Heart right ventricle (tissue), 16 donors: ENCODE measurements around the gene FGF12. TPM values are rescaled to one million over a fixed set of nuclear protein-coding genes. Genes with fewer than 3 reads are reported as not detected.
A peak's percentile ranks its signal among the peaks of the same experiment; 100 is the strongest.
"Not testable (repeated sequence)": the region's sequence is repeated elsewhere in the genome, so short reads cannot be mapped to it uniquely, and the experiment has no call there.

ENCODE experiments used
- ATAC-seq, 8 donors: fragments of 200-7000 bp; cut with Tn5 transposase; one replicate each; pipeline ENCODE4 v1.9.1; 2020; ENCODE audit warnings: mild to moderate bottlenecking in 8 of 8, moderate library complexity in 8 of 8, moderate number of reproducible peaks in 1 of 8
- DNase-seq, 2 donors: peaks; one replicate each; pipeline ENCODE4 v3.0.0-alpha.2; 2020
- H3K27ac ChIP-seq, 10 donors: fragments of 200-600 bp; sonication (generic) in 2 of 10; one replicate each; pipeline versions ENCODE4 v1.5.0 to v1.8.0; 2020 to 2022; ENCODE audit warnings: mild to moderate bottlenecking in 3 of 10
- H3K27me3 ChIP-seq, 7 donors: fragments of 200-600 bp; one replicate each; pipeline ENCODE4 v1.8.0; 2021 to 2022; ENCODE audit warnings: mild to moderate bottlenecking in 2 of 7
- H3K36me3 ChIP-seq, 9 donors: fragments of 200-600 bp; sonication (generic) in 1 of 9; one replicate each; pipeline versions ENCODE4 v1.5.0 to v1.8.0; 2020 to 2022; ENCODE audit warnings: mild to moderate bottlenecking in 2 of 9
- H3K4me1 ChIP-seq, 9 donors: fragments of 200-600 bp; sonication (generic) in 1 of 9; one replicate each; pipeline versions ENCODE4 v1.5.0 to v1.8.0; 2020 to 2022; ENCODE audit warnings: mild to moderate bottlenecking in 4 of 9
- H3K4me3 ChIP-seq, 10 donors: fragments of 200-600 bp; sonication (generic) in 2 of 10; one replicate each; pipeline versions ENCODE4 v1.5.0 to v1.8.0; 2020 to 2022; ENCODE audit warnings: mild to moderate bottlenecking in 7 of 10, moderate library complexity in 2 of 10
- H3K9me3 ChIP-seq, 11 donors: fragments of 200-600 bp in 10 of 11; sonication (generic) in 2 of 11; one replicate each; pipeline versions ENCODE4 v1.5.0 to v1.8.0; 2013 to 2022; ENCODE audit warnings: mild to moderate bottlenecking in 2 of 11, control low read depth in 1 of 11, moderate library complexity in 1 of 11
- CTCF ChIP-seq, 9 donors: fragments of 200-600 bp; sonication (generic) in 2 of 9; IDR thresholded peaks; one replicate each; pipeline versions ENCODE4 v1.5.0 to v1.8.0; 2021 to 2022; ENCODE audit warnings: antibody characterized with exemption in 9 of 9, mild to moderate bottlenecking in 5 of 9, moderate library complexity in 1 of 9
- WGBS, 2 donors: extraction: QIAGEN DNeasy Blood & Tissue Kit; methylation state at CpG; one replicate each; pipeline ENCODE4 v1.1.7; 2013; ENCODE audit warnings: inconsistent platforms in 1 of 2; 5-methylcytosine and 5-hydroxymethylcytosine counted together
- intact Hi-C, 10 donors: fragments of 100-400 bp; cut with DNase I; formaldehyde crosslinking; loops; one replicate each; pipeline versions ENCODE4 v1.11.1 to v1.14.2; 2022
- polyA plus RNA-seq, 2 donors: library from polyadenylated mRNA; stranded (reverse); fragments of 200-250 nt; gene quantifications; one replicate each; pipeline ENCODE4 v1.2.3, GENCODE V29; 2013
- total RNA-seq, 10 donors: library from RNA; stranded (reverse); fragmentation: NEBNext Ultra II Directional in 3 of 10; extraction: Animal tissue kit (Norgen Biotek cat#: 25700) in 3 of 10; gene quantifications; one replicate each; pipeline versions ENCODE4 v1.2.1 to v1.2.4, GENCODE V29; 2021 to 2023
- donor health status: Arrhythmogenic right ventricular cardiomyopathy.
- donor health status: ischemic (EF 13 %, LVEDD 7.1; RV severe dilation, severe dysfunction).
- donor health status: healthy with polysubstance abuse.
- donor health status: DM: no; HTN: yes; CAD: no.
- donor health status: DM: no; HTN: no; CAD: no.
- donor health status: ischemic (EF 25% LVEDD 6.9; RV normal size, moderate dysfunction).
- donor health status: ischemic (EF 25% LVEDD 5.7; RV mildly dilated, moderate dysfunction).
- donor health status: healthy.
- donor health status: DM: yes; HTN: yes; CAD: no.
- donor health status: Ischemic cardiomyopathy.
- donor health status: ischemic (EF 35%, LVEDD 5.7; RV mildly dilated, moderate dysfunction).
- donor health status: nonischemic (EF 11% LVEDD 7.7; RV severe dilation, severe dysfunction).
- donor health status: DM: yes; HTN: yes; CAD: no.
- donor health status: PGD.
- donor health status: ischemic (EF 29% LVEDD 5.4; RV normal size, mild dysfunction).
- donor health status: nonischemic (EF 23%, LVEDD 6.1; RV moderate dilation, normal function).

Gene FGF12
- total and polyA plus RNA-seq, 12 donors: 26.5 to 504 (median 313) TPM

GRCh38 chr3:192577271-192577670, 150.1 kb downstream of the FGF12 start:
- intact Hi-C loops: loop anchor here in 4 of 10 donors (5.0 to 10.0 kb wide), 5 partner anchors 60 to 998 kb away; partner anchors contain the start of gene FGF12 (in 1 of the 4)
- no peak for TF ChIP-seq CTCF (IDR thresholded peaks at IDR 0.05)
- WGBS, 2 donors: 33 to 43% methylated on average over 1 of the region's 1 CpG
- DNase-seq (no peak), ATAC-seq (peak in 6 of 8 donors; percentile 29 to 91 (median 51))
- Histone ChIP-seq H3K27ac (peak overlapping the region in 6 of 10 donors; percentile 9 to 51 (median 40)), H3K36me3 (no peaks in the 10 kb centered on the region), H3K4me3 (no peak overlapping the region), H3K9me3 (peaks cover 0 to 6% (median 0%) of the 10 kb centered on the region in 11 donors), H3K27me3 (no peaks in the 10 kb centered on the region), H3K4me1 (peaks cover 0 to 4% (median 0%) of the 10 kb centered on the region in 9 donors)

GRCh38 chr3:192576704-192577103, 150.6 kb downstream of the FGF12 start:
- peak overlapping the region in 5 of 10 donors; percentile 9 to 51 (median 40) for H3K27ac ChIP-seq
- intact Hi-C loops: loop anchor here in 4 of 10 donors (5.0 to 10.0 kb wide), 5 partner anchors 61 to 998 kb away; partner anchors contain the start of gene FGF12 (in 1 of the 4)
- not testable (repeated sequence) for H3K36me3 ChIP-seq, H3K4me3 ChIP-seq, H3K9me3 ChIP-seq, DNase-seq, H3K4me1 ChIP-seq, ATAC-seq, H3K27me3 ChIP-seq
- WGBS, 2 donors: 89 to 92% methylated on average over 5 of the region's 5 CpGs

- no peak for DNase-seq
- Histone ChIP-seq H3K36me3 (no peaks in the 10 kb centered on the region), H3K27me3 (peaks cover 0 to 6% (median 0%) of the 10 kb centered on the region in 7 donors), H3K4me3 (no peak overlapping the region), H3K27ac (peak overlapping the region in 1 of 10 donors; percentile 23), H3K4me1 (peaks cover 0 to 12% (median 4%) of the 10 kb centered on the region in 9 donors), H3K9me3 (peaks cover 0 to 6% (median 0%) of the 10 kb centered on the region in 11 donors)
- ATAC-seq: no peak
- 61 to 82% methylated on average over 3 of the region's 3 CpGs for WGBS, 2 donors
- intact Hi-C loops: loop anchor here in 4 of 10 donors (5.0 to 10.0 kb wide), 5 partner anchors 61 to 999 kb away; partner anchors contain the start of gene FGF12 (in 1 of the 4)
- no peak for TF ChIP-seq CTCF (IDR thresholded peaks at IDR 0.05)
Measured at GRCh38 chr3:192575879-192576506, 151.3 kb downstream of the FGF12 start.

- H3K36me3 ChIP-seq: no peaks in the 10 kb centered on the region
- peaks cover 0 to 21% (median 12%) of the 10 kb centered on the region in 9 donors for H3K4me1 ChIP-seq
- H3K4me3 ChIP-seq: no peak overlapping the region
- peak overlapping the region in 6 of 10 donors; percentile 70 to 88 (median 78) for H3K27ac ChIP-seq
- no peak for DNase-seq
- peaks cover 0 to 6% (median 0%) of the 10 kb centered on the region in 11 donors for H3K9me3 ChIP-seq
- 79 to 80% methylated on average over 2 of the region's 2 CpGs for WGBS, 2 donors
- ATAC-seq: no peak
- no peak for TF ChIP-seq CTCF (IDR thresholded peaks at IDR 0.05)
- intact Hi-C loops: loop anchor here in 5 of 10 donors (5.0 to 10.0 kb wide), 5 partner anchors 134 to 1002 kb away; partner anchors contain the start of gene FGF12 (in 2 of the 5)
- H3K27me3 ChIP-seq: peaks cover 0 to 9% (median 0%) of the 10 kb centered on the region in 7 donors
Measured at GRCh38 chr3:192573240-192573639, 154.1 kb downstream of the FGF12 start.
